Thymus (tissue), 11 donors: Measurements from ENCODE around the gene MASP2. TPM values are rescaled to one million over a fixed set of nuclear protein-coding genes. Genes with fewer than 3 reads are reported as not detected.
"Not testable (repeated sequence)": the region's sequence is repeated elsewhere in the genome, so short reads cannot be mapped to it uniquely, and the experiment has no call there.

Source experiments
- DNase-seq, 9 donors: peaks; one replicate each; pipeline ENCODE4 v3.0.0-alpha.2; 2013; ENCODE audit warnings: low spot score in 9 of 9, low read depth in 6 of 9, missing footprints in 1 of 9
- H3K27ac ChIP-seq, 2 donors: one replicate each; pipeline ENCODE4 v1.5.1; 2013; ENCODE audit warnings: control low read depth in 1 of 2, low read depth in 1 of 2, low read length in 1 of 2, mild to moderate bottlenecking in 1 of 2, moderate library complexity in 1 of 2
- H3K27me3 ChIP-seq, 2 donors: one replicate each; pipeline ENCODE4 v1.5.1; 2013; ENCODE audit warnings: low read length in 1 of 2; ENCODE audit not compliant: control insufficient read depth in 2 of 2, insufficient read depth in 1 of 2
- H3K36me3 ChIP-seq, 2 donors: one replicate each; pipeline ENCODE4 v1.5.1; 2013; ENCODE audit warnings: low read length in 1 of 2, mild to moderate bottlenecking in 1 of 2, moderate library complexity in 1 of 2; ENCODE audit not compliant: control insufficient read depth in 2 of 2, insufficient read depth in 2 of 2
- H3K4me1 ChIP-seq, 2 donors: one replicate each; pipeline ENCODE4 v1.5.1; 2013; ENCODE audit warnings: low read length in 2 of 2; ENCODE audit not compliant: control insufficient read depth in 2 of 2, insufficient read depth in 2 of 2
- H3K4me3 ChIP-seq, 2 donors: one replicate each; pipeline ENCODE4 v1.5.1; 2013; ENCODE audit warnings: low read length in 2 of 2, control low read depth in 1 of 2, mild to moderate bottlenecking in 1 of 2
- H3K9me3 ChIP-seq, 2 donors: one replicate each; pipeline ENCODE4 v1.5.1; 2013; ENCODE audit warnings: low read length in 1 of 2, mild to moderate bottlenecking in 1 of 2; ENCODE audit not compliant: control insufficient read depth in 2 of 2, insufficient read depth in 1 of 2
- WGBS: extraction: QIAGEN DNeasy Blood & Tissue Kit; methylation state at CpG from one replicate; pipeline ENCODE4 v1.1.7; 2013; 5-methylcytosine and 5-hydroxymethylcytosine counted together
- polyA plus RNA-seq: library from polyadenylated mRNA; stranded (reverse); fragments of 200-250 nt; gene quantifications from one replicate; pipeline ENCODE4 v1.2.3, GENCODE V29; 2013
- total RNA-seq: library from RNA; stranded (reverse); fragments of 120-200 nt; gene quantifications from one replicate; pipeline ENCODE4 v1.2.4, GENCODE V29; 2013
- donor health status: healthy.

The MASP2 gene
- total and polyA plus RNA-seq, 2 donors, result 0.05 TPM; not detected in 1

- Histone ChIP-seq H3K4me3 (no peak overlapping the region), H3K36me3 (peaks cover 13 to 20% of the 10 kb centered on the region in 2 donors), H3K27ac (no peak overlapping the region), H3K4me1 (no peaks in the 10 kb centered on the region), H3K27me3 (peaks cover 0 to 9% of the 10 kb centered on the region in 2 donors), H3K9me3 (no peaks in the 10 kb centered on the region)
- no peak for DNase-seq
- 44% methylated on average over 29 of the region's 29 CpGs for WGBS
Measured at GRCh38 chr1:11052839-11053757, 6.1 kb upstream of the MASP2 start.

GRCh38 chr1:11051781-11052511 is 4.9 kb upstream of the MASP2 start:
- peaks cover 13 to 18% of the 10 kb centered on the region in 2 donors for H3K36me3 ChIP-seq

GRCh38 chr1:11051121-11051520 is 4.1 kb upstream of the MASP2 start:
- not testable (repeated sequence) for H3K27ac ChIP-seq, H3K27me3 ChIP-seq, DNase-seq, H3K9me3 ChIP-seq, H3K4me1 ChIP-seq, H3K4me3 ChIP-seq
- WGBS, result 96% methylated on average over 10 of the region's 10 CpGs
- peaks cover 9 to 13% of the 10 kb centered on the region in 2 donors for H3K36me3 ChIP-seq

More at GRCh38 chr1:11051781-11052511, 4.9 kb upstream of the MASP2 start:
- no peaks in the 10 kb centered on the region for H3K9me3 ChIP-seq
- H3K4me1 ChIP-seq, result no peaks in the 10 kb centered on the region
- H3K27ac ChIP-seq, result no peak overlapping the region
- no peak for DNase-seq
- WGBS, result 67% methylated on average over 19 of the region's 19 CpGs
- peaks cover 0 to 9% of the 10 kb centered on the region in 2 donors for H3K27me3 ChIP-seq
- H3K4me3 ChIP-seq, result no peak overlapping the region

DNA sequence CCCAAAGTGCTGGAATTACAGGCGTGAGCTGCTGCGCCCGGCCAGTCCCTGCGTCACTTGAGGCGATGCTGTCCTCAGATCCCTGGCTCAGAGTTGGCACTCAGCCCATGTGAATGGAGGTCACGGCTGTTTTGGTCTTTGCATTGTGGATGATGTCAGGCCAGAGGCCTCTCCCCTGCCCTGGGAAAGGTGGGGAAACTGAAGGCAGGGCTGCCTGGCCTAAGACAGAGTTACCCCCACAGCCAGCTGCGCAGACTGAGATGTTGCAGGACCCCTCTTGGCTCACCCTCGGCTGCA is 821 bp downstream of the MASP2 start:
- Histone ChIP-seq H3K4me1 (no peaks in the 10 kb centered on the region), H3K4me3 (no peak overlapping the region), H3K27me3 (no peaks in the 10 kb centered on the region), H3K27ac (no peak overlapping the region), H3K9me3 (peaks cover 0 to 1% of the 10 kb centered on the region in 2 donors), H3K36me3 (no peaks in the 10 kb centered on the region)
- DNase-seq, result no peak
- WGBS, result 96% methylated on average over 8 of the region's 8 CpGs

- no peak overlapping the region for H3K4me3 ChIP-seq
- WGBS, result 82% methylated on average over 32 of the region's 32 CpGs
- DNase-seq, result no peak
Measured at GRCh38 chr1:11045428-11046269, 1.4 kb downstream of the MASP2 start.

DNA sequence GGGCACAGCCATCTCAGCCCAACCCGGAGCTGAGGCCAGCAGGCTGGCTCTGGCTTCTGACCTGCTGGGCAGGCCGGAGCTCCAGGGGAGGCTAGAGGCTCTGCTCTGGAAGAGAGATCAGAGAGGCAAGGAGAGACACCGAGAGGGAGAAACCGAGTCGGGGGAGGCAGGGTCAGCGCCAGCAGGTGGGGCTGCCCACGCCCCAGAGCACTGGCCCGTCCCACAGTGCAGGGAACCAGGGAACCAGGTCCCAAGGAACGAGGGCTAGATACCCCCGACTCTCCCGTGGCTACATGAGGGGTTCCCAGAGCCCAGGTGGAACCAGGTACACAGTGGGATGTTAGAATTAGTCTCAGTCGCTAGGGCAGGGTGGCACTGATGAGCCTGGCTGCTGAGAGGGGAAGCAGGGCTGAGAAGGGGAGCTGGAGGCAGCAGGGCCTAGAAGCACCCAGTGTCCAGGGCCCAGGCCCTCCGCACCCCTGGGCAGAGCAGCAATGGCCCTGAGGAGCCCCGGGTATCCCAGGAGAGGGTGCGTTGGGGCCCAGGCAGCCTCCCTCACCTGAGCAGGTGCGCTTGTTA is 2.1 kb downstream of the MASP2 start:
- WGBS, result 88% methylated on average over 16 of the region's 16 CpGs
- H3K4me3 ChIP-seq, result no peak overlapping the region
- peaks cover 0 to 1% of the 10 kb centered on the region in 2 donors for H3K9me3 ChIP-seq
- H3K4me1 ChIP-seq, result no peaks in the 10 kb centered on the region
- H3K27ac ChIP-seq, result no peak overlapping the region
- H3K36me3 ChIP-seq, result no peaks in the 10 kb centered on the region
- H3K27me3 ChIP-seq, result no peaks in the 10 kb centered on the region
- DNase-seq, result no peak

More at GRCh38 chr1:11045428-11046269, 1.4 kb downstream of the MASP2 start:
- H3K27ac ChIP-seq, result no peak overlapping the region
- no peaks in the 10 kb centered on the region for H3K36me3 ChIP-seq
- H3K9me3 ChIP-seq, result peaks cover 0 to 1% of the 10 kb centered on the region in 2 donors
- H3K27me3 ChIP-seq, result no peaks in the 10 kb centered on the region
- no peaks in the 10 kb centered on the region for H3K4me1 ChIP-seq

GRCh38 chr1:11044086-11044848 is 2.8 kb downstream of the MASP2 start:
- Histone ChIP-seq H3K36me3 (no peaks in the 10 kb centered on the region), H3K27me3 (no peaks in the 10 kb centered on the region), H3K4me3 (no peak overlapping the region), H3K9me3 (peaks cover 0 to 1% of the 10 kb centered on the region in 2 donors), H3K27ac (no peak overlapping the region), H3K4me1 (no peaks in the 10 kb centered on the region)
- DNase-seq, result no peak
- WGBS, result 87% methylated on average over 16 of the region's 16 CpGs
